ENCODE results near the gene HTT. TPM values are rescaled to one million over a fixed set of nuclear protein-coding genes. Genes with fewer than 3 reads are reported as not detected.

Gene HTT
- total RNA-seq, 2 experiments from 2014 or later, result 54.2 to 56.5 TPM

DNA sequence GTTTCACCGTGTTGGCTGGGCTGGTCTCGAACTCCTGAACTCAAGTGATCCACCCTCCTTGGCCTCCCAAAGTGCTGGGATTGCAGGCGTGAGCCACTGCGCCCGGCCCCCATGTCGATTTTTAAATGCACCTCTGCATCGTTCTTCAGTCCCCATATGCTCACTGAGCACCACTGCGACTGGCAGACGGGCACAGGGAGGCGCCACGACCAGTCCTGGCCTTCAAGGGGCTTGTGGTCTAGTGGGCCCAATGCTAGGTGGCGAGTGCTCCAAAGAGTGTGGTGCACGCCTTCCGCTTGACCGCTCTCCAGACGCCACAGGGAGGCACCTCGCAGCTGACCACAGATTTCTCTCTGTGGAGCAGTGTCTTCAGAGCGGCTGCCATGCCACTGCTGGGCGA lies 162.8 kb downstream of the HTT start:
- no peak overlapping the region for H3K27ac Mint-ChIP-seq
- no peaks in the 10 kb centered on the region for H3K27me3 Mint-ChIP-seq
- H3K4me3 Mint-ChIP-seq, result no peak overlapping the region
- ChIA-PET POLR2A (no interaction called here), CTCF (no interaction called here)
- H3K4me1 Mint-ChIP-seq (ENCODE audit: low read depth), result no peaks in the 10 kb centered on the region
- DNase-seq (no peak), ATAC-seq (no peak)
- TF ChIP-seq, protein P1, sequence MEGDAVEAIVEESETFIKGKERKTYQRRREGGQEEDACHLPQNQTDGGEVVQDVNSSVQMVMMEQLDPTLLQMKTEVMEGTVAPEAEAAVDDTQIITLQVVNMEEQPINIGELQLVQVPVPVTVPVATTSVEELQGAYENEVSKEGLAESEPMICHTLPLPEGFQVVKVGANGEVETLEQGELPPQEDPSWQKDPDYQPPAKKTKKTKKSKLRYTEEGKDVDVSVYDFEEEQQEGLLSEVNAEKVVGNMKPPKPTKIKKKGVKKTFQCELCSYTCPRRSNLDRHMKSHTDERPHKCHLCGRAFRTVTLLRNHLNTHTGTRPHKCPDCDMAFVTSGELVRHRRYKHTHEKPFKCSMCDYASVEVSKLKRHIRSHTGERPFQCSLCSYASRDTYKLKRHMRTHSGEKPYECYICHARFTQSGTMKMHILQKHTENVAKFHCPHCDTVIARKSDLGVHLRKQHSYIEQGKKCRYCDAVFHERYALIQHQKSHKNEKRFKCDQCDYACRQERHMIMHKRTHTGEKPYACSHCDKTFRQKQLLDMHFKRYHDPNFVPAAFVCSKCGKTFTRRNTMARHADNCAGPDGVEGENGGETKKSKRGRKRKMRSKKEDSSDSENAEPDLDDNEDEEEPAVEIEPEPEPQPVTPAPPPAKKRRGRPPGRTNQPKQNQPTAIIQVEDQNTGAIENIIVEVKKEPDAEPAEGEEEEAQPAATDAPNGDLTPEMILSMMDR (IDR thresholded peaks at IDR 0.05), result no peak
- H3K9me3 Mint-ChIP-seq, result no peaks in the 10 kb centered on the region
- intact Hi-C loops (cut with micrococcal nuclease), result no loop called here
- H3K36me3 Mint-ChIP-seq (ENCODE audit: low read depth), result peaks cover 6% of the 10 kb centered on the region

DNA sequence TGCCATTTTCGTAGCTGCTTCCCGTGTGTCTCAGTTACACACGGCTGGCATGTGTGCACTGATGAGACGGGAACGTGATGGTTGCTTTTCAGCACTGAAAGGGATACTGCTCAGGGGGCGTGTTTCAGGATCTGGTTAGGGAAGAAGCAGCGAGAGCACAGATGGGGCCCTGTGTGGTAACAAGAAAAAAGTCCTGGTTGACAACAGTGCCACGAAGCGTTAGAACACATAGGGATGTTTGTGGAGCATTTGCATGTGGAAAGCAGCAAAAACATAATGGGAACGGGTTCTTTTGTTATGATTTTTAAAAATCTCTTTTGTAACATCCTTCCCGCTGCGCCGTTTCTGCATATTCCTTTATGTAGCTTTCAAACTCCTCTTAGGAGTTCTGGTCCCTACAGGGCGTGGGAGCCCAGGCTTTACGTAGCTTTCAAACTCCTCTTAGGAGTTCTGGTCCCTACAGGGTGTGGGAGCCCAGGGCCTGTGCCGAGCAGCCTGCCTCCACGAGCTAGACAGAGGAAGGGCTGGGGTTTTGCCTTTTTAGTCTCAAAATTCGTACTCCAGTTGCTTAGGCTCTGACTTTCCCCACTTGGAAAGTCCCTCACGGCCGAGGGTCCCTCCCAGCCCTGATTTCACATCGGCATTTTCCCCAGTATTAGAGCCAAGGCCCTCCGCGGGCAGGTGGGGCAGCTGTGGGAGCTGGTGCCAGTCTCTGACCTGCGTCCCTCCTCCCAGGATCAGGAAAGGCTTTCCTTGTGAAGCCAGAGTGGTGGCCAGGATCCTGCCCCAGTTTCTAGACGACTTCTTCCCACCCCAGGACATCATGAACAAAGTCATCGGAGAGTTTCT lies 163.5 kb downstream of the HTT start:
- TF ChIP-seq, protein P1 (IDR thresholded peaks at IDR 0.05), result no peak
- POLR2A ChIA-PET, result no interaction called here
- Mint-ChIP-seq H3K36me3 (ENCODE audit: low read depth) (peaks cover 6% of the 10 kb centered on the region), H3K27ac (no peak overlapping the region), H3K4me1 (ENCODE audit: low read depth) (peaks cover 6% of the 10 kb centered on the region), H3K9me3 (no peaks in the 10 kb centered on the region), H3K27me3 (no peaks in the 10 kb centered on the region), H3K4me3 (no peak overlapping the region)
- CTCF ChIA-PET, result no interaction called here
- intact Hi-C loops (cut with micrococcal nuclease), result no loop called here
- ATAC-seq, result no peak
- no peak for DNase-seq

DNA sequence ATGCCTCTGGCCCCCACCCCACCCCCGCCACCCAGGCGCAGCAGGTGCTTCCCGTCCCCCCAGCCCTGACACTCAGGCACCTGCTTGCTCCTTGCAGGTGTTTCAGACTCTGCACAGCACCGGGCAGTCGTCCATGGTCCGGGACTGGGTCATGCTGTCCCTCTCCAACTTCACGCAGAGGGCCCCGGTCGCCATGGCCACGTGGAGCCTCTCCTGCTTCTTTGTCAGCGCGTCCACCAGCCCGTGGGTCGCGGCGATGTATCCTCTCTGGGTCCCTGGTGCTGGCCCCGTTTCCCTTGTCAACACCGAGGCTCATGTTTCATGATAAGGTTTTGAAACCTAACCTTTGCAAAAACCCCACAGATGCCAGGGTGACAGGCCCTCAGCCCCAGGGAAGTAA lies 164.2 kb downstream of the HTT start:
- intact Hi-C loops (cut with micrococcal nuclease), result no loop called here
- POLR2A ChIA-PET, result no interaction called here
- no peak for ATAC-seq
- Mint-ChIP-seq H3K27ac (no peak overlapping the region), H3K4me3 (no peak overlapping the region), H3K4me1 (ENCODE audit: low read depth) (peaks cover 9% of the 10 kb centered on the region), H3K27me3 (no peaks in the 10 kb centered on the region), H3K9me3 (no peaks in the 10 kb centered on the region), H3K36me3 (ENCODE audit: low read depth) (peaks cover 3% of the 10 kb centered on the region)
- CTCF ChIA-PET, result no interaction called here
- DNase-seq, result no peak
- TF ChIP-seq, protein P1 (IDR thresholded peaks at IDR 0.05), result no peak

DNA sequence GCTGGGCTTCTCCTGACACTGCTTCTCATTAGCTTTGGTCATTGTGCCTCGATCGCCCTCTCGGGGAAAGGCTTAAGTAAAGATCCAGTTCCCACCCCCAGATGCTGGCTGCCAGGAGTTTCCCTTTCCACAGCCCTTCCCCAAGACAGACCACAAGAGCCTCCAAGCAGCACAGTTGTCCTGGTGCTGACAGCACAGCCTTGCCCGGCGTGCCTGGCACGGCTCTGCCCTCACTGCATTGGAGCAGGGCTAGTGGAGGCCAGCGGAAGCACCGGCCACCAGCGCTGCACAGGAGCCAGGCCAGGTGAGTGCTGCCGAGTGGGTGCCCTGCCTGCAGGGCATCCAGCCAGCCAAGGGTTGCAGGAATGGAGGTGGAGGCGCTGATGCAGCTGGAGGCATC lies 164.8 kb downstream of the HTT start:
- TF ChIP-seq, protein P1 (IDR thresholded peaks at IDR 0.05), result no peak
- Mint-ChIP-seq H3K27me3 (no peaks in the 10 kb centered on the region), H3K4me1 (ENCODE audit: low read depth) (peaks cover 9% of the 10 kb centered on the region), H3K27ac (no peak overlapping the region), H3K4me3 (no peak overlapping the region), H3K36me3 (ENCODE audit: low read depth) (no peaks in the 10 kb centered on the region), H3K9me3 (no peaks in the 10 kb centered on the region)
- ChIA-PET CTCF (no interaction called here), POLR2A (no interaction called here)
- intact Hi-C loops (cut with micrococcal nuclease), result no loop called here
- ATAC-seq (no peak), DNase-seq (no peak)

DNA sequence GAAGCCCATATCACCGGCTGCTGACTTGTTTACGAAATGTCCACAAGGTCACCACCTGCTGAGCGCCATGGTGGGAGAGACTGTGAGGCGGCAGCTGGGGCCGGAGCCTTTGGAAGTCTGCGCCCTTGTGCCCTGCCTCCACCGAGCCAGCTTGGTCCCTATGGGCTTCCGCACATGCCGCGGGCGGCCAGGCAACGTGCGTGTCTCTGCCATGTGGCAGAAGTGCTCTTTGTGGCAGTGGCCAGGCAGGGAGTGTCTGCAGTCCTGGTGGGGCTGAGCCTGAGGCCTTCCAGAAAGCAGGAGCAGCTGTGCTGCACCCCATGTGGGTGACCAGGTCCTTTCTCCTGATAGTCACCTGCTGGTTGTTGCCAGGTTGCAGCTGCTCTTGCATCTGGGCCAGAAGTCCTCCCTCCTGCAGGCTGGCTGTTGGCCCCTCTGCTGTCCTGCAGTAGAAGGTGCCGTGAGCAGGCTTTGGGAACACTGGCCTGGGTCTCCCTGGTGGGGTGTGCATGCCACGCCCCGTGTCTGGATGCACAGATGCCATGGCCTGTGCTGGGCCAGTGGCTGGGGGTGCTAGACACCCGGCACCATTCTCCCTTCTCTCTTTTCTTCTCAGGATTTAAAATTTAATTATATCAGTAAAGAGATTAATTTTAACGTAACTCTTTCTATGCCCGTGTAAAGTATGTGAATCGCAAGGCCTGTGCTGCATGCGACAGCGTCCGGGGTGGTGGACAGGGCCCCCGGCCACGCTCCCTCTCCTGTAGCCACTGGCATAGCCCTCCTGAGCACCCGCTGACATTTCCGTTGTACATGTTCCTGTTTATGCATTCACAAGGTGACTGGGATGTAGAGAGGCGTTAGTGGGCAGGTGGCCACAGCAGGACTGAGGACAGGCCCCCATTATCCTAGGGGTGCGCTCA lies 165.8 kb downstream of the HTT start:
- intact Hi-C loops (cut with micrococcal nuclease), result no loop called here
- CTCF ChIA-PET, result no interaction called here

More for the DNA sequence above, 165.8 kb downstream of the HTT start:
- Mint-ChIP-seq H3K36me3 (ENCODE audit: low read depth) (no peaks in the 10 kb centered on the region), H3K27ac (no peak overlapping the region), H3K27me3 (no peaks in the 10 kb centered on the region), H3K9me3 (no peaks in the 10 kb centered on the region), H3K4me1 (ENCODE audit: low read depth) (peaks cover 9% of the 10 kb centered on the region), H3K4me3 (no peak overlapping the region)
- no peak for ATAC-seq
- POLR2A ChIA-PET, result no interaction called here
- DNase-seq, result no peak
- TF ChIP-seq, protein P1 (IDR thresholded peaks at IDR 0.05), result no peak
